Measurements from ENCODE around the gene NUDT17.

NUDT17 gene

GRCh38 chr1:145849356-145850160 is 4.1 kb downstream of the NUDT17 start:
- no peak for DNase-seq

- DNase-seq: peak; percentile 19
These were observed 10.1 kb downstream of the NUDT17 start for GRCh38 chr1:145855426-145855948.

GRCh38 chr1:145857170-145857569 is 11.7 kb downstream of the NUDT17 start:
- no peak for DNase-seq

GRCh38 chr1:145858238-145858900 is 12.9 kb downstream of the NUDT17 start:
- DNase-seq: peak; percentile 71

- DNase-seq: peak; percentile 85
These were observed 13.6 kb downstream of the NUDT17 start, which contains the start of gene PIAS3 for GRCh38 chr1:145858901-145859490. Gene PIAS3, minus strand, starts transcription at chr1:145859081. Its CDS starts 91 bp downstream, at chr1:145858990.

GRCh38 chr1:145859491-145860023 is 14.1 kb downstream of the NUDT17 start:
- DNase-seq: peak; percentile 78

- no peak for DNase-seq
These were observed 18.0 kb downstream of the NUDT17 start for GRCh38 chr1:145863282-145864018.

- no peak for DNase-seq
These were observed 22.8 kb downstream of the NUDT17 start for GRCh38 chr1:145868232-145868631.

GRCh38 chr1:145871994-145872924 is 26.8 kb downstream of the NUDT17 start:
- DNase-seq: peak; percentile 29

GRCh38 chr1:145874646-145875045 is 29.2 kb downstream of the NUDT17 start:
- no peak for DNase-seq

- DNase-seq: no peak
These were observed 32.6 kb downstream of the NUDT17 start for GRCh38 chr1:145877923-145878486.

- DNase-seq: no peak
These were observed 33.3 kb downstream of the NUDT17 start for GRCh38 chr1:145878724-145879123.

- no peak for DNase-seq
These were observed 34.3 kb downstream of the NUDT17 start for GRCh38 chr1:145879775-145880174.

GRCh38 chr1:145884675-145885074 is 39.2 kb downstream of the NUDT17 start:
- no peak for DNase-seq

GRCh38 chr1:145885738-145886287 is 40.4 kb downstream of the NUDT17 start, which contains the start of gene ANKRD35:
Gene ANKRD35, minus strand, starts transcription at chr1:145885866. Its CDS starts 108 bp downstream, at chr1:145885758.
- DNase-seq: peak; percentile 87

- no peak for DNase-seq
These were observed 41.0 kb downstream of the NUDT17 start for GRCh38 chr1:145886390-145886789.

GRCh38 chr1:145886816-145887215 is 41.4 kb downstream of the NUDT17 start:
- DNase-seq: no peak

GRCh38 chr1:145887631-145888030 is 42.2 kb downstream of the NUDT17 start:
- no peak for DNase-seq

- DNase-seq: no peak
These were observed 44.3 kb downstream of the NUDT17 start for GRCh38 chr1:145889722-145890121.

- DNase-seq: no peak
These were observed 45.7 kb downstream of the NUDT17 start for GRCh38 chr1:145891143-145891542.

Measured in CD4-positive, alpha-beta T cell treated with Interleukin-17A for 1 hour (primary cell).